OCI-LY7 (cell line): ENCODE measurements around the gene PCP2.

Source experiments
- CTCF ChIP-seq: fragments of 200-600 bp; sonication (generic); conservative IDR thresholded peaks from 2 replicates; pipeline ENCODE4 v1.5.1; 2014; ENCODE audit warnings: mild to moderate bottlenecking, antibody characterized with exemption, low read length, moderate library complexity, mixed read lengths
- EZH2phosphoT487 ChIP-seq: fragments of 200-600 bp; sonication (generic); IDR thresholded peaks from 2 replicates; pipeline ENCODE4 v1.6.1; 2018; ENCODE audit warnings: low read depth, borderline replicate concordance, mild to moderate bottlenecking, mixed run types, antibody characterized with exemption, low read length, moderate library complexity, mixed read lengths

- TF ChIP-seq CTCF (no peak), EZH2phosphoT487 (no peak)
Measured at GRCh38 chr19:7603919-7604318, 29.6 kb downstream of the PCP2 start.
